ENCODE measurements around the gene ETNK2.

Gene ETNK2

GRCh38 chr1:204194080-204194479 is 42.2 kb upstream of the ETNK2 start:
- Histone ChIP-seq H3K9ac (peak overlapping the region in 6 of 11 experiments; percentile 19 to 71 (median 62); a peak in 8 of 22 replicates), H3K9me3 (replicated peaks in 1 of 11) (no peaks in the 10 kb centered on the region), H3K36me3 (no peaks in the 10 kb centered on the region), H3K27me3 (peaks cover 0 to 7% (median 0%) of the 10 kb centered on the region in 11 experiments; a peak in 1 of 22 replicates), H4K20me1 (no peaks in the 10 kb centered on the region; a peak in 1 of 22 replicates), H3K4me3 (peak overlapping the region in 2 of 10 experiments; percentile 1 to 14; a peak in 2 of 20 replicates), H3K27ac (peak overlapping the region in 7 of 11 experiments; percentile 45 to 87 (median 82); a peak in 12 of 22 replicates), H3K4me1 (peaks cover 52 to 99% (median 95%) of the 10 kb centered on the region in 10 experiments), H3K4me2 (peak overlapping the region; percentile 54 to 96 (median 87))
- peak in 1 of 11 experiments; percentile 31; a peak in 1 of 22 replicates for TF ChIP-seq Cebpa-rat (IDR thresholded peaks at IDR 0.05)

- no peaks in the 10 kb centered on the region for H3K9me3 ChIP-seq (replicated peaks in 1 of 11)
- H3K4me3 ChIP-seq: no peak overlapping the region
- peaks cover 0 to 7% (median 0%) of the 10 kb centered on the region in 11 experiments; a peak in 1 of 22 replicates for H3K27me3 ChIP-seq
- H3K4me2 ChIP-seq: peak overlapping the region; percentile 16 to 96 (median 87); a peak in 19 of 22 replicates
- TF ChIP-seq Cebpa-rat (IDR thresholded peaks at IDR 0.05): no peak
- H3K4me1 ChIP-seq: peaks cover 57 to 99% (median 95%) of the 10 kb centered on the region in 10 experiments
- H4K20me1 ChIP-seq: no peaks in the 10 kb centered on the region; a peak in 1 of 22 replicates
- peak overlapping the region in 3 of 11 experiments; percentile 3 to 20 (median 7); a peak in 4 of 22 replicates for H3K9ac ChIP-seq
- H3K27ac ChIP-seq: peak overlapping the region in 4 of 11 experiments; percentile 82 to 87 (median 84); a peak in 8 of 22 replicates
- H3K36me3 ChIP-seq: no peaks in the 10 kb centered on the region
These were observed 40.9 kb upstream of the ETNK2 start for GRCh38 chr1:204192589-204193352.

GRCh38 chr1:204192046-204192445 is 40.2 kb upstream of the ETNK2 start:
- peaks cover 59 to 99% (median 97%) of the 10 kb centered on the region in 10 experiments for H3K4me1 ChIP-seq
- no peaks in the 10 kb centered on the region for H3K9me3 ChIP-seq (replicated peaks in 1 of 11)
- H3K36me3 ChIP-seq: no peaks in the 10 kb centered on the region
- peak overlapping the region in 4 of 11 experiments; percentile 15 to 77 (median 40); a peak in 5 of 22 replicates for H3K9ac ChIP-seq
- H3K4me3 ChIP-seq: no peak overlapping the region
- peak overlapping the region in 7 of 11 experiments; percentile 38 to 90 (median 84); a peak in 13 of 22 replicates for H3K27ac ChIP-seq
- H3K27me3 ChIP-seq: peaks cover 0 to 7% (median 0%) of the 10 kb centered on the region in 11 experiments; a peak in 1 of 22 replicates
- H3K4me2 ChIP-seq: peak overlapping the region; percentile 44 to 96 (median 87)
- no peaks in the 10 kb centered on the region; a peak in 1 of 22 replicates for H4K20me1 ChIP-seq
- TF ChIP-seq Cebpa-rat (IDR thresholded peaks at IDR 0.05): no peak

GRCh38 chr1:204191456-204191855 is 39.6 kb upstream of the ETNK2 start:
- no peak for TF ChIP-seq Cebpa-rat (IDR thresholded peaks at IDR 0.05)
- Histone ChIP-seq H3K27me3 (peaks cover 0 to 6% (median 0%) of the 10 kb centered on the region in 11 experiments; a peak in 1 of 22 replicates), H3K4me3 (no peak overlapping the region)

GRCh38 chr1:204190212-204191211 is 38.7 kb upstream of the ETNK2 start:
- Histone ChIP-seq H3K4me3 (peak overlapping the region in 8 of 10 experiments; percentile 34 to 61 (median 44); a peak in 14 of 20 replicates), H3K4me1 (peaks cover 59 to 94% (median 84%) of the 10 kb centered on the region in 10 experiments), H3K27me3 (no peaks in the 10 kb centered on the region), H3K36me3 (no peaks in the 10 kb centered on the region), H3K27ac (peak overlapping the region in 9 of 11 experiments; percentile 44 to 90 (median 84); a peak in 17 of 22 replicates), H3K9me3 (replicated peaks in 1 of 11) (no peaks in the 10 kb centered on the region), H3K4me2 (peak overlapping the region; percentile 83 to 97 (median 91)), H4K20me1 (no peaks in the 10 kb centered on the region), H3K9ac (peak overlapping the region in 9 of 11 experiments; percentile 45 to 81 (median 69); a peak in 17 of 22 replicates)
- TF ChIP-seq Cebpa-rat (IDR thresholded peaks at IDR 0.05): peak in 10 of 11 experiments; percentile 51 to 98 (median 90); a peak in 18 of 22 replicates

More at GRCh38 chr1:204191456-204191855, 39.6 kb upstream of the ETNK2 start:
- Histone ChIP-seq H3K9me3 (replicated peaks in 1 of 11) (no peaks in the 10 kb centered on the region), H3K27ac (peak overlapping the region in 8 of 11 experiments; percentile 19 to 90 (median 83); a peak in 13 of 22 replicates), H3K9ac (peak overlapping the region in 4 of 11 experiments; percentile 15 to 77 (median 40); a peak in 8 of 22 replicates), H4K20me1 (no peaks in the 10 kb centered on the region; a peak in 1 of 22 replicates), H3K4me1 (peaks cover 59 to 99% (median 93%) of the 10 kb centered on the region in 10 experiments), H3K36me3 (no peaks in the 10 kb centered on the region), H3K4me2 (peak overlapping the region; percentile 44 to 96 (median 87))

- Histone ChIP-seq H3K4me2 (peak overlapping the region; percentile 69 to 97 (median 88)), H3K27ac (peak overlapping the region in 8 of 11 experiments; percentile 8 to 89 (median 80); a peak in 16 of 22 replicates), H3K9ac (peak overlapping the region in 6 of 11 experiments; percentile 36 to 72 (median 63); a peak in 10 of 22 replicates), H3K4me3 (peak overlapping the region in 4 of 10 experiments; percentile 17 to 26 (median 19); a peak in 5 of 20 replicates), H3K36me3 (no peaks in the 10 kb centered on the region), H3K9me3 (replicated peaks in 1 of 11) (no peaks in the 10 kb centered on the region), H4K20me1 (no peaks in the 10 kb centered on the region), H3K27me3 (no peaks in the 10 kb centered on the region), H3K4me1 (peaks cover 50 to 80% (median 70%) of the 10 kb centered on the region in 10 experiments)
- no peak for TF ChIP-seq Cebpa-rat (IDR thresholded peaks at IDR 0.05)
These were observed 37.3 kb upstream of the ETNK2 start for GRCh38 chr1:204188959-204189639.

- H3K27me3 ChIP-seq: no peaks in the 10 kb centered on the region
- H3K4me2 ChIP-seq: peak overlapping the region in 6 of 11 experiments; percentile 2 to 91 (median 46); a peak in 7 of 22 replicates
- H3K27ac ChIP-seq: no peak overlapping the region
These were observed 34.8 kb upstream of the ETNK2 start for GRCh38 chr1:204186597-204186996.

More at GRCh38 chr1:204186597-204186996, 34.8 kb upstream of the ETNK2 start:
- Histone ChIP-seq H3K9me3 (replicated peaks in 1 of 11) (no peaks in the 10 kb centered on the region), H3K4me3 (no peak overlapping the region), H3K36me3 (no peaks in the 10 kb centered on the region), H4K20me1 (no peaks in the 10 kb centered on the region), H3K9ac (no peak overlapping the region), H3K4me1 (peaks cover 38 to 69% (median 47%) of the 10 kb centered on the region in 10 experiments)
- TF ChIP-seq Cebpa-rat (IDR thresholded peaks at IDR 0.05): no peak

Measured in BLaER1 treated with 17β-estradiol and CSF1 and Interleukin-3, amounts not matched to agents 10 nM and 100 nM (cell line).